GM19438 (cell line): ENCODE measurements around the gene PAPSS1.
"Not testable (repeated sequence)": the region's sequence is repeated elsewhere in the genome, so short reads cannot be mapped to it uniquely, and the experiment has no call there.

Source experiments
- ATAC-seq: cut with Tn5 transposase; IDR thresholded peaks from one replicate; pipeline ENCODE4 v1.9.1; 2021; ENCODE audit warnings: low read depth; ENCODE audit not compliant: unreplicated experiment

PAPSS1 gene

DNA sequence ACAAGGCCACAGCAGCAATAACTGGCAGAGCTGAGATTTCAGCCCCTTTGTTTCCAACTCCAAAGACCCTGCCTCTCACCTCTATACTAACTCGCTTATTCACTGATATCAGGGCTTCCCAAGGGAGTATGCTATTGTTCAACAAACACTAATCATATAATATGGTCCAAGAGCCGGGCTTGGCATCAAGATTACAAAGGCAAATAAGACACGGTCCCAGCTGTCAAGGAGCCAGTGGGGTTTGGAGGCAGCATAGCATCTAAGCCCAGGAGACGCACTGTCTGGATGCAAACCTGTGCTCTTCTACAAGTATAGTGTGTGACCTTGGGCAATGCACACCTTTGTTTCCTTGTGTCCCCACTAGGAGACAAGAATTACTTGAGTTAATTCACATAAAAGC, 28.7 kb downstream of the PAPSS1 start:
- ATAC-seq: no peak

DNA sequence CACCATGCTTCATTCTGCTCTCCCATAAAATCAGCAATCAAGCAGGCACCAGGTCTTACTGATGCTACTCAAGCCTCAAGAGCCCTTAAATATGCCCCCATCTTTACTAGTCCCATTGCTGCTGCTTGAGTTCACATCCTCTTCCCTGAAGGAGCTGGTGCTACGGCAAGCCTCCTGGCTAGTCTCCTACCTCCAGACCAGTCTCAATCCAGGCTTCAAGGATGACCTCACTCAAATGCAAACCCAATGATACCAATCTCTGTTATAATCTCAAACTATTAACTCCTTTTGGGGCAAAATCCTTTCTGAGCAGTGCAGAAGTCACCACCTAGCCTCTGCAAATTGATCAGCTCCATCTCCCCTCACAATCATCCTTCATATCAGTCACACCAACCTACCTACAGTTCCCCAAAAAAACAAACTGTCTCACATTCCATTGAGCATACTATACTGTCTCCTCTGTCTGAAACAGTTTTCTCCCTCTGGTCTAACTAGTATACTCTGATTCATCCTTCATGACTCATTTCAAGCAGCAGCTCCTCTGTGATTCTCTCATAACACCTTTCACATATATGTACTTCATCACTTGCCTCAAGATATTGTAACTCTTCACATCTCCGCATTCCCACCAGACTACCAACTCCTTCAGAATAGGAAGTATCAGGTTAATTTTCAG, 30.0 kb downstream of the PAPSS1 start:
- no peak for ATAC-seq

DNA sequence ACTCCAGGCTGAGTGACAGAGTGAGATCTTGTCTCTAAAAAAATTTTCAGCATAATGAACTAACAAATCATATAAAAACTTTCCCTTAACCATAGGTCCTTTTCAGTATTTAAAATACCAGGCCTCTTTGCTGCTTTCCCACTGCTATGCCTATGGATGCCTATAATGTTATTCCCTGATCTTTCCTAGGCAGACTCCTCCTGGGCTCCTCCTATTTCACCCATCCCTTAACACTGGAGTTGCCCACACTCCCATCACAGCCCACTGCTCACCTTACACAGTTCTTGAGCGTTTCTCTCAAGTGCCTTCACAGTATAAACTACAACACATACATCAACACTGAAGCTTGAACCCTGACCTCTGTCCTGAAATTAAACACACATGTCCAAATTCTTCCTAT, 31.6 kb downstream of the PAPSS1 start:
- ATAC-seq: no peak

DNA sequence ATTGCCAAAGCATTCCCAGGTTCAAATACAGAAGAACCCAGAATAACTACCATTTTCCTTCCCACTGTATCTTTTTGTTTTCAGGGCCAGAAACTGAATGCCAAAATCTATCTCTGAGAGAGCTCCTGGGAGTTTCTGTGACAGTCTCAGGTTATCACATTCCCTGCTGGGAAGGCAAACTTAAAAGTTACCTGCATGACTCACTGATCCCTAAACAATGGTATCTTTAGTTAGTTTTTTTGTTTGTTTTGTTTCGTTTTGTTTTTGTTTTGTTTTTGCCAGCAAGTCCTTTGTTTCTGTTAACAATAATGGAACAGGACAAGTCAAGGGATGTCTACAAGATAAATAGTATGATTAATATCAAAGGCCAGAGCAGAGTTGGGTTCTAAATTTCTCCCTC, 34.3 kb downstream of the PAPSS1 start:
- no peak for ATAC-seq

DNA sequence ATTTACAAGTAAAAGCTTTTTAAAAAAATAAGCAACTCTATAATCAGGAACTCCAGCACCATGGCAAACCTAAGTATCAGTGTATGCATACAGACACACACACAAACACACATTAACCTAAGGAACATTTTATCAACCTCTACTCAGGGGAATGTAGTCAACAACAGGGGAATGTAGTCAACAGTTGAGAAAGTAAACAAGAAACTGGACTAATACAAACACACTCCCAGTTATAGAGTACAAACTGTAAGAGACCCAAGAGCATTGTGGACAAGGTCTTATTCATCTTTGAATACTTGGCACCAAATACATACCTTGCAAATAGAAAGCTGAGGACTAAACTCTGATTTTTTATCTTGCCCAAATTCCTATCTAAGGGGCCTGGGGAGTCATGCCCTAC, 36.2 kb downstream of the PAPSS1 start:
- ATAC-seq: no peak

DNA sequence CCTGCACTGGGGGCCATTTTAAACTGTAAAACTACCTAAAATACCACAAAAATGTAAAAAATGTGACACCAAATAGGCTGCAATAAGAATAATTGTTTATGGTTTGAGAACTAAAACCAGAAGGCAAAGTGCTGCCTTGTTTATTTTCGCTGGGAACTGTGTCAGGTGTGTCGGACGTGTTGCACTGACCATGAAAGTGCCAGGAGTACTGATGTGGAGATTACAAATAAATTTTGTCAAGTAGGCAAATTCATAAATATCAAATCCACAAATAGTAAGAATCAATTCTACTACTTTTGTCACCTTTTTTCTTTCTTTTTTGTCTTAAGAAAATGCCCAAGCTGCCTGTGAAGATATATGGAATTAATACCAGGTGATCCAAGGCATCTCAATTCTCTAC, 37.7 kb downstream of the PAPSS1 start:
- ATAC-seq: no peak

DNA sequence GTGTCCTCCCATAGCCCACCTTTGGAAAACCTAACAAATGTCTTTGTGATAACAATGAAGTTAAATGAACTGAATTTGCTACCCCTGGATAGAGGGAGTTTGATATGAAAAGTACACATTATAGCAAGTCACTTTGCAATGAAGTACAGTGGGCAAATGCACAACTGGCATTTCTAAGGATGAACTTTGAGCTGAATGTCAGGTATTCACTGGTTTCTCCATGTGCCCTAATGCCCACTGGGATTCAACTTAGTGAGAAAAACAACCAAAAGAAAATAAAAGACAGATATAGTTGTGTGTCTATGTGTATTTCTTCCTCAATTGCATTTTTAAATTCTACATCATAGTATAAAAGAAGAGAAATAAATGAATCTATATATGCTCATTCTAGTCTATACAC, 51.0 kb downstream of the PAPSS1 start:
- ATAC-seq: no peak

DNA sequence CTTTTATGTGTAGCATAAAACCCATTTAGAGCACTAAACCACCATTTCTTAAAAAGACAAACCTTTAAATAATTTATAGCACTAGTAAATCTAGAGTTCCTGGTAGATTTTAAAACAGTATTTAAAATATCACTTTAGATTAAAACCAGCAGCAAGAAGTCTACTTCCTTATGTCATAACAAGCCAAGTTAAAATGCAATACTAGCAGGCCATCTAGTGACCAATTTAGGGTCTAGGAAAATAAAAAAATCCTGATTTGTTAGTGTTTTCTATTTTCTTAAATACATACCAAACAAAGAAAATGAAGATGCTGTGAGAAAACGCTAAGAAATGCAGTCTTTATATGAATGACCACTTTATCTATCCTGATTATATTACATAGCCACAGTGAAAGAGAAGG, 53.9 kb downstream of the PAPSS1 start:
- no peak for ATAC-seq

DNA sequence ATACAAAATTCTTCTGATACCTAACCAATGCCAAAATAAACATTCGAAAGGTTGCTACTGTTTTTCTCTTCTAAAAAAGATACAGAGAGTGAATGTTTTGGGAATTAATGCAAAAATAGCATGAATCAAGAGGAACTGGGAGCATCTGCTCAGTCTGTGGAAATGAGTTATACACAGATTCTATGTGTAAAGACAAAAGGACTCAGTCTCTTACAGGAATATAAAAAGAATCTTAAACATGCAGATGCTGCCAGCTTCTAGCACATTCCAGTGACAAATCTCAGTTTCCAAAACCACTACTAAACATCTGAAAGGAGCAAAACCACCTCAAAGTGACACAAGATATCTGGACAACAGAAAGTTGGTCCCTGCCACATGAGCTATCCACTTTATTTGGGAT, 55.0 kb downstream of the PAPSS1 start:
- ATAC-seq: no peak

DNA sequence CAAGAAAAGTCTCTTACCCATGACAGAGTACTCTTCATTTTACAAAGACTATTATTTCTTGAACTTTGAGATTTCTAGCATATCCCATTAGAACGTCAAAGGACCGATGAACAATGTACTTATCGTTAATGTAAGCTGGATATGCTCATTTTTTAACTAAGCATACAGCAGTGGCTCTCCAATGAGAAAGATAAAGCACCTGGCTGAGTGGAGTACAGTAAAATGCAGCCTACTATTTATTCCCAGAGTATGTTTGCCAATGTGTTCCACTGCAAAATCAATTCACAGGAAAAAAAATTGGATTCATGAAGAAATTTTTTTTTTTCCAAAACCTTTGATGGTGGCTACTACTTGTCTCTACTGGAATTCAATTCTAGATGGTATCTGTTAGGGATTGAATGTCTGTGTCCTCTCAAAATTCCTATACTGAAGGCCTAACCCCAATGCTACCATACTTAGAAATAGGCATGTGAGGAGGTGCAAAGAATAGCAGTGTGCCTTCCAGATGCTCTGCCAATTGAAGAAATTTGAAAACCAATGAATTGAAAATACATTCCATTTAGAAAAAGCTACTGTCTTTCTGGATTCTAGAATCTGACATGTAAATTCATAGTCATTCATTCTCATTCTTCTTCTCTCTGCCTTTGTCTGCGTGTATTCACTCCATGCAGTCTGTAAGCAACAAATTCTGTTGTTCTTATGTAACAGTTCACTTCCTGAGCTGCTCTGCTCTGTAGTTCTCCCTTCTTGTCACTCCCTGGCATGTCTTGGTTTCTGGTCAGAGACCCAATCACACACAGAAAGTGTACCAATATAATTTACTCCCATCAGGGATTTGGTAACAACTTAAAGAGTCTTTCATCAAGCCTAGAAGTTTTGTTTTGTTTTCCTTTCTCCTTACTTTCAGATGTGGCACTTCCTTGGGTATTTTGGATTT, 61.4 kb downstream of the PAPSS1 start:
- no peak for ATAC-seq

DNA sequence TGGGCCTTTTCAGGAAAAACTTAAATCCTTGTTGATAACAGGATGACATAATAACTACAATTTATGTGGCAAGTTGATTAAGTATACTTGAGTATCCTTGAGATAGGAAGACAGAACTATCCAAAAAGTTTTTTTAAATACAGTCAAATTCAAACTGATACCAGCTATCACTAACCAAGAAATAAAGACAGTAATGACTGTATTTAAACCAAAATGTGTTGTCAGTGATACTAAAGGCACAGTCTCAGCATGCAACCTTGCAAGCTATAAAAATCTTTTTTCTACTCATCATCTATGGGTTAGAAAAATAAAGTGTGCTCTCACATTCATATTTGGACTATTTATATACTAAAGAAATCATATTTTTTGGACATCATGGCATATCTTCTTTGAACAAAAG, 64.7 kb downstream of the PAPSS1 start:
- ATAC-seq: no peak

DNA sequence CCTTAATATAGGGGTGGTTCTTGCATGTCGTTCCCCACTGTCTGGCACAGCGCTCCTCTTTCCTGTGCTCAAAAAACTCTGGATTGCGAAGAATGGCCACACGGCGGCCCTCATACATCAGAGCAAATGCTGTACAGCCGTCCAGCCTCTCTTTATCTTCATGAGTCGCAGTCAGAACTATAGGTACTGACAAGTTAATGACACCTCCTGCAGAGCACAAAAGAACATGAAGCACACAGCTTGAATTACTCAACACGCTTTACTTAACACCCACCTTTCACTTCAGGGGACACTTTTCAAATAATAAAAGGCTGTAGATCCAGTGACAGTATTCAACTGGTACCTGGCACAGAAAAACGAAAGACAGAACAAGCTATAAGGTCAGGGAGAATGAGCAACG, 65.3 kb downstream of the PAPSS1 start:
- ATAC-seq: no peak

DNA sequence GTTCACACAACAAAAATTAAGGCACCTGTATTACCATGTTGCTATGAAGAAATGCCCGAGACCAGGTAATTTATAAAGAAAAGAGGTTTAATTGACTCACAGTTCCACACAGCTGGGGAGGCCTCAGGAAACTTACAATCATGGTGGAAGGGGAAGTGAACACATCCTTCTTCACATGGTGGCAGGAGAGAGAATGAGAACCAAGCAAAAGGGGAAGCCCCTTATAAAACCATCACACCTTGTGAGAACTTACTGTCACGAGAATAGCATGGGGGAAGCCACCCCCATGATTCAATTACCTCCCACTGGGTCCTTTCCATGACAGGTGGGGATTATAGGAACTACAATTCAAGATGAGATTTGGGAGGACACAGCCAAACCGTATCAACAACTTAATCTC, 68.6 kb downstream of the PAPSS1 start:
- not testable (repeated sequence) for ATAC-seq

DNA sequence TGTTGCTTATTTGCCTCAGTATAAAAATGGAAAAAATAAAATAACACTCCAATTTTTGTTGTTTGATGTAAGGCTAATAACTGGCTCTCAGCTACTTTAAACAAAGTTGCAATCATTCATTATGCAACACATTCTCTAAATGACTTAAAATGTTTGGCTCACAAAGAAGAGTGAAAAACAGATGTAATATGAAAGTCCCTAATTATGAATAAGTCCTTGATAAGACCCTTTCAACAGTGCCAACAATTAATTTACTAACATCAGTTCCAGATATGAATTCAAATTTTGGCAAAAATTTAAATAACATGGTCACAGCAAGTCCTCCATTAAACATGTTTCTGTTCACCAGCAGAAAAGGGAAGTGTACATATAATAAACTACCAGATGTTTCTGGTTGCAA, 69.8 kb downstream of the PAPSS1 start:
- ATAC-seq: no peak

DNA sequence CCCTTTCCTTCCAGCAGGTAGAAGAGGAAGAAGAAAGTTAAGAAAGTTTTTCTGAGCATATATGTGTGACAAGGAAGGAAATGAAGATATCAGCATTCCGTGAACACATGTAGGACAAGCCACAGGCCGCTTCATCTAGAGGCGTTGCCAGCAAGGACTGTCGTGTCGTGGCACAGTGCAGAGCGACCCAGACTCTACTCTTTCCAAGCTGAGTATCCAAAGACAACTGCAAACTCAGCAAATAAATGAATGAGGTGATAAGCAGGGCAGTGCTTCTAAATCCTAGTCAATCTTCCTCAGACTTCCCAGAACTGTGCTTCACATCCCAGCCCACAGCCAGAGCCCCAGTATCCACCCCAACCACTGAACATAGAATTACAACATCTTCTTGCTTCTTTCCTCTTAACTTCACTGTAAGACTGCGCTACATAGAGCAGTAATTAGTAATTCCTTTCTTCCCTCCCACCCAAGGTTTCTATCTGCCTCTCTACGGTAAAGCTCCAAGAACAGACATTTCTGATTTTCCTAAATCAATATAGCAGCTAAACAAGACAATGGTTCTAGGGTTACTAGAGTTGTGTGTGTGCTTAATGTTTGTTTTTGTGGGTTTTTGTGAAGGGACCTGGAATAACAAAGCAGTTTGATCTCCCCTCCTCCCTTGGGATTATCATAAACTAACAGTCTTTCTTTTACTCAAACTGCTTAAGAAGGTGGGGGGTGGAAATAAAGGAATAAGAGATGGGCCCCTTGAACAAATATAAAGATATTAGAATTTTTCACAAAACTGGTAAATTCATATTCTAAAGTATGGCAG, 71.6 kb downstream of the PAPSS1 start:
- no peak for ATAC-seq

DNA sequence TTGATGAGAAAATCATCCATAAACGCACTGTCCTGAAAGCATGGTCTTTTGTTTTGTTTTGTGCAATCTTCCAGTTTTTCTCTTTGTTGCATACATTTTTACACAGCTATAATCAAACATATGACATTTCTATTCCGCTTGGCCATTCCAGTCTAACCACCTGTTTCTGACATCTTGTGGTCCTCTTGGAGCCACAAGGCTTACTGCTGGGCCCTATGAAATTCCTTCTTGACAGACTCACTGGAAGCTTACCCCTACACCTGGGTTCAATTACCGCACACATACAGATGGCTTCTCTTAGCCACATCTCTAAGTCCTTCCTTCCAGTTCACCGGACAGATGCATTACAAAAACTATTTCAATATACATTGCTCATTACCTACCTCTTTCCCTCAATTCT, 72.4 kb downstream of the PAPSS1 start:
- ATAC-seq: no peak

DNA sequence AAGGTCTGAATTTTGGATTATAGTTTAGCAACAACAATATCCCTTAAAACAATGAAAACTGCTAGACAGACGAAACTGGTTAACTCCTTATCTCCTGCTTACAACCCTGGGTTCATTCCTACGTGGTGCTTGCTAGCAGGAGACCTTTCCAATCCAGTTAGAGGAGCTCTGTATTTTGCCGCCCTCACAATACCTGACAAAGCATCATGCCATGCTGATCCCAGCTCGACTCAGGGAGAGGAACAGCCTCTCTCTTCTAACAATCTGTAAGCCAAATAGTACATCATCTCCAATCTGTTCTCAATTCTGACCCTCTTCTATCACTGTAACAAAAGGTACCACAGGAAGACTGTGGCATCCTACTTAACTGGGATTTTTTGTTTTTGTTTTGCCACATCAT, 74.4 kb downstream of the PAPSS1 start:
- ATAC-seq: no peak

DNA sequence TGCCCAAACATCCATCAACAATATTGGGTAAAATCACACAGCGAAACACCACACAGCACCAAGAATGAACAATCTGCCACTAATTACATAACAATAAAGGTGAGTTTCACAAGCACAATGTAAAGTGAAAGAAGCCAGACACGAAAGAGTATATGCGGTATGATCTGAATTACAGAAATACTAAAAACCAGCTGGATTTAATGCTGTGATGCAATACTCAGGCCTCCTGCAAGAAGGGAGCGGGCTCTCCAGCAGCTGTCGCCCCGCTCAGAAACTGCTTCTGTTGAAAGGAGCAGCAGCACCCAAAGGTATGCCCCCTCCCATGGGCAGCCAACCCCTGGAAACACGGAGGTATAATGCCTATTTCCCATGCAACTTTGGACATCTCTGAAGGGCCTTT, 77.0 kb downstream of the PAPSS1 start:
- no peak for ATAC-seq

DNA sequence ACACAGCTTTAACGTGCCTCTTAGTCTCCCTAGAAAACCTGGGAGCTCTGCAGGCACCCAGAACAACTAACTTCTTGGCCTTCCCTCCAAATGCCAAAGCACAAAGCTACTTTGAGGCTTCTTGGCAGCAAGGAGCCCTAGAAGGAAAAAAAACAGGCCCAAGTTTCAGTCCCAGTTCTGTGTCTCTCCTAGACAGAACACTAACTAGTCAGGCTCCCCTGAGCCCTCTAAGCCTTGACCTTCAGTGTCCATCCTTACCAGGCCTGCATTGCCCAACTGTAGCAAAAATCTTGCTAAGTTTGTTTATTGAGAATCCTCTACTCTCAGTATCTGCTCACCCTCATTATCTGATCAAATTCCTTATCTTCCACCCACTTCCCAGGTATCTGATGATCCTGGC, 79.2 kb downstream of the PAPSS1 start:
- ATAC-seq: no peak

DNA sequence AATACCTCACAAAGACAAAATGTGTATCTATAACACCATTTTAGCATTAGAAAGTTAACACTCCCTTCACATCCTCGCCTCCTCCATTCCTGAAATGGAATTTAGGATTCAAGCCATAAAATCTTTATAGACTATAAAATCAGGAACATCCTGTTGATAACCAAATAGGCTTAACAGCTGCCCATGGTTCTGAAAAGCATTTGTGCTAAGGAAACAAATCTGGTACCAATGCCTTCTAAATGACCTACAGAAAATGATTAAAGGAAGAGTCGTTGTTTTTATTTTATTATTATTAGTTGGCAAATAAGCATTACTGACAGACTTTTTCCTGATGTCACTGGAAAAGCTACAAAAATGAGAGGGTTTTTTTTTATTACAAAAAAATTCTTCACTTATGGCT, 79.8 kb downstream of the PAPSS1 start:
- no peak for ATAC-seq

DNA sequence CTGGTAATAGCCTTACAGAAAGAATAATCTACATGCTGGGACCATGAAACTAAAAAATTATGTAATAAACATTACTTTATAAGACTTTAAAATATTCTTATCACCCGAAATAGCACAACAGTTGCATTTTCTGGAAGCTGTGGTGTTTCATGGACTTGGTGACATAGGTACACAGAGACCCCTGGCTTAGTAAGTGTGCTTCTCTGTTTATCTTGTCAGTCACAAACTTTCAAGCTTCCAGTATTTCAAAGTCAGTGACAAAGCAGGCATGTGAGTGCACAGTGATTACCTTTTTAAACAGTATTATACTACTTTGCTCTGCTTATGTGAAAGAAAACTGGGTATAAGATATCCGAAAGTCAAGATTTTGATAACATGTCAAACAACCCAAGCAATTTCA, 84.3 kb downstream of the PAPSS1 start:
- ATAC-seq: no peak
